Activated T-helper 1 cell treated with anti-CD3 and anti-CD28 coated beads, Interleukin-12 subunit alpha, Interleukin-12 subunit beta, Interleukin-2, Interleukin-4 antibody, amounts not matched to agents 30 ng/mL and 10 ng/mL and 1 ng/mL, durations not matched to agents 14 hours and 24 hours and 36 hours (primary cell): ENCODE measurements around the gene QSER1. TPM values are rescaled to one million over a fixed set of nuclear protein-coding genes. Genes with fewer than 3 reads are reported as not detected.
A peak's percentile ranks its signal among the peaks of the same experiment; 100 is the strongest.

Experiments used
- DNase-seq: peaks from one replicate; pipeline ENCODE4 v3.0.0; 2021; ENCODE audit warnings: low spot score
- H3K27ac Mint-ChIP-seq: one replicate; pipeline ENCODE4 v1.8.0; 2021; ENCODE audit warnings: mild to moderate bottlenecking, mixed read lengths
- H3K27me3 Mint-ChIP-seq: one replicate; pipeline ENCODE4 v1.8.0; 2022; ENCODE audit warnings: mild to moderate bottlenecking, moderate library complexity, mixed read lengths; ENCODE audit not compliant: insufficient read depth
- H3K36me3 Mint-ChIP-seq: one replicate; pipeline ENCODE4 v1.8.0; 2021; ENCODE audit warnings: low read depth, mixed read lengths
- H3K4me1 Mint-ChIP-seq: one replicate; pipeline ENCODE4 v1.8.0; 2021; ENCODE audit warnings: low read depth, mixed read lengths
- H3K4me3 Mint-ChIP-seq: one replicate; pipeline ENCODE4 v1.8.0; 2021; ENCODE audit warnings: mild to moderate bottlenecking, moderate library complexity, mixed read lengths
- H3K9me3 Mint-ChIP-seq: one replicate; pipeline ENCODE4 v1.8.0; 2021; ENCODE audit warnings: mixed read lengths
- intact Hi-C: fragments of 100-400 bp; cut with micrococcal nuclease; formaldehyde crosslinking; loops from one replicate; pipeline ENCODE4 v1.15.1; 2024
- total RNA-seq: library from RNA; stranded (reverse); gene quantifications from 2 replicates; pipeline ENCODE4 v1.2.3, GENCODE V29; 2022

The QSER1 gene
- total RNA-seq, 1 donor from 2014 or later: 15.1 TPM

DNA sequence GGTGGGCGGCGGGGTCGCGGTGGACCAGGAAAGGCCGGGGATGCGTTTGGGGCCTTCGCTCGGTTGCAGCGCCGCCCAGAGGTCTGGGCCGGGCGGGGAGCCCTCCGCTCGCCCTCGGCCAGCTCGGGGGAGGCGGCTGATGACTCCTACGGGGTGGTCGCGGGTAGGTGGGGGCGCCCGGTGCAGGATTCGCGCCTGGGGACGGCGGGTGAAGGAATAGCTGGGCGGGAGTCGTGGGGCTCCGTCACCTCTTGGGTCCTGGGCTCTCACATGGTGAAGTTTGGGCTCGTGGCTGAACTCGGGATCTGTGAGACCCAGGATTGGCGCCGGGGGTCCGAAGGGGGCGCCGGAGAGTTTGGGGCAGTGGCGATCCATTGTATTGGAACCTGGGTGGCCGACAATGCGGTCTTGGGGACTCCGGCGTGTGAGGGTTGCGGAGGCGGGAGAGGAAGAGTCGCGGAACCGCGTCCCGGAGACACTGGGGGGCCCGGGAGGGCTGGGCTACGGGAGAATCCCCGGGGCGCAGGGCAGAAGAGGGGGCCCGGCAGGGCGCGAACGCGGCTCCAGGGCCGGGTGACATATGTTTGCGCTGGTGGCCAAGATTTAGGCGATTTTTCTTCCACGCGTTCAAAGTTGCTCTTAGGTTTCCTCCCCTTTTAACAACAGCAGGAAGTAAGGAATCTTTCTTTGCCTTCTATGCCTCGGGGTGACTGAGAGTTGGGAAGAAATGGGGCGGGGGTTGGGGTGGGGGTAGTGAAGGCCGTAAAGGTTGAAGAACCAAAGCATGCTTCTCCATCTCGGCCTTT lies 935 bp downstream of the QSER1 start:
- H3K4me3 Mint-ChIP-seq: peak overlapping the region; percentile 94
- H3K4me1 Mint-ChIP-seq: peaks cover 35% of the 10 kb centered on the region
- no peaks in the 10 kb centered on the region for H3K9me3 Mint-ChIP-seq

GRCh38 chr11:32894149-32894827 lies 1.7 kb downstream of the QSER1 start:
- H3K27me3 Mint-ChIP-seq: peaks cover 14% of the 10 kb centered on the region
- no peaks in the 10 kb centered on the region for H3K36me3 Mint-ChIP-seq

More for the DNA sequence above, 935 bp downstream of the QSER1 start:
- H3K27me3 Mint-ChIP-seq: peaks cover 14% of the 10 kb centered on the region
- peak; percentile 29 for DNase-seq
- no peaks in the 10 kb centered on the region for H3K36me3 Mint-ChIP-seq
- H3K27ac Mint-ChIP-seq: peak overlapping the region; percentile 92
- intact Hi-C loops: loop anchor here (1.0 to 10.0 kb wide), 12 partner anchors 35 to 1541 kb away; partner anchors contain the start of genes CAPRIN1, CAT, CSTF3 and EIF3M

DNA sequence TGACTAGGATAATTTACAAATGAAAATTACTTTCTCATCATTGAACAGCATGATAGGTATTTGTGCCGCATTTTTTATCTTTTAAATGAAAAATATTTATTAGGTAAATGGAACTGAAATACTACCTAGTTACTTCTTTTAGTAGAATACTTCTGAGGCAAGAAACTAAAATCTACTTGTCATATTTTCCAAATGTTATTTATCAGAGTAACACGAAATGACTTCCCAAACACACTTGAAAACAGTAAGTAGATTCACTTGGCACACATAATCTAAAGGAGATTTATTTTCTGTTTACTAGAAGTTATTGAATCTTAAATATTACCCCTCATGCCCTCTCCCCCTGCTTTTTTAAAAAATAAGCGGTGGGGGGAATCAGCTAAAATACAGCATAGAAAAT lies 2.3 kb downstream of the QSER1 start:
- no peak for DNase-seq
- Mint-ChIP-seq H3K27me3 (peaks cover 10% of the 10 kb centered on the region), H3K4me3 (peak overlapping the region; percentile 39), H3K27ac (no peak overlapping the region), H3K9me3 (no peaks in the 10 kb centered on the region), H3K36me3 (peaks cover 2% of the 10 kb centered on the region), H3K4me1 (peaks cover 49% of the 10 kb centered on the region)
- intact Hi-C loops: loop anchor here (1.0 to 10.0 kb wide), 9 partner anchors 34 to 1540 kb away; partner anchors contain the start of genes CAPRIN1, CAT, EIF3M and ELP4

More at GRCh38 chr11:32894149-32894827, 1.7 kb downstream of the QSER1 start:
- no peak for DNase-seq
- H3K4me3 Mint-ChIP-seq: peak overlapping the region; percentile 94
- intact Hi-C loops: loop anchor here (1.0 to 10.0 kb wide), 9 partner anchors 35 to 1541 kb away; partner anchors contain the start of genes CAPRIN1, CAT, EIF3M and ELP4
- H3K27ac Mint-ChIP-seq: peak overlapping the region; percentile 92
- peaks cover 42% of the 10 kb centered on the region for H3K4me1 Mint-ChIP-seq
- H3K9me3 Mint-ChIP-seq: no peaks in the 10 kb centered on the region

DNA sequence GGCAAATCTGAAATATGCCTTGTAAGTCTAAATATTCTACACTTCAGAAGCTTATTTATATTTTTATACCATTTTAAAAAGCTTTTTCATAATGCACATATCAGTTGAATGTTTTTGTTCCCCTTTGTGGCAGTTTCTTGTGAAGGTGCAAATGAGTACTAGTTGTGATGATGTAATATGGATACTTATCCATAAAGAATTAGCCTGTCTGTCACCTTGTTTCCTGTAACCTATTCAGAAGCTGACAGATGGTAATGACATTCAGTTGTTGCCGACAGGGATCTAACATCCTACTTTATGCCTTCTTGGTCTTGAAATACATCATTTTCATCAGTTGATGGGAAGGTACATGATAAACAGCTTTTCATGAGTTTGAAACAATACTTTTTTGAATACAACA lies 2.9 kb downstream of the QSER1 start:
- peaks cover 8% of the 10 kb centered on the region for H3K27me3 Mint-ChIP-seq
- no peaks in the 10 kb centered on the region for H3K9me3 Mint-ChIP-seq
- no peak overlapping the region for H3K4me3 Mint-ChIP-seq
- intact Hi-C loops: loop anchor here (2.0 to 10.0 kb wide), 4 partner anchors 33 to 1539 kb away; partner anchors contain the start of gene CAT
- DNase-seq: no peak
- H3K27ac Mint-ChIP-seq: no peak overlapping the region
- H3K36me3 Mint-ChIP-seq: peaks cover 2% of the 10 kb centered on the region
- H3K4me1 Mint-ChIP-seq: peaks cover 52% of the 10 kb centered on the region

DNA sequence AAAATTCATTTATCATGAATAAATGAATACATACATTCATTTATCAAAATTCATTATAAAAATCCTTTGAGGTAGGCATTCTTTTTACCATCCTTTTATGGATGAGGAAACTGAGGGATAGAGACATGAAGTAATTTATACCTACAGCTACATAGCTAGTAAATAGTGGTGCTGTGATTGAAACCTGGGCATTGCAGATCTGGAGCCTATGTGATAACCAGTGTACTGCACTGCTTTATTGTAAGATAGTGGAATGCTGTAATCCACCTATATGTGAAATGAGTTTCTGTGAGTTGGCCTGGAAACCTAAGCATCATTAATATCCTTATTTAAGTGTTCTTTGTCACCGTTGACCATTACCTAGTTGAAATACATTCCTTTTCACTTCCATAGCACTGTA lies 4.5 kb downstream of the QSER1 start:
- DNase-seq: no peak
- intact Hi-C loops: loop anchor here (10.0 kb wide), 2 partner anchors 1338 to 1538 kb away; partner anchors contain the start of gene CAT
- peaks cover 46% of the 10 kb centered on the region for H3K4me1 Mint-ChIP-seq
- peaks cover 4% of the 10 kb centered on the region for H3K36me3 Mint-ChIP-seq
- peaks cover under 1% of the 10 kb centered on the region for H3K27me3 Mint-ChIP-seq
- no peak overlapping the region for H3K27ac Mint-ChIP-seq
- H3K4me3 Mint-ChIP-seq: no peak overlapping the region
- no peaks in the 10 kb centered on the region for H3K9me3 Mint-ChIP-seq

- H3K27me3 Mint-ChIP-seq: no peaks in the 10 kb centered on the region
- H3K4me3 Mint-ChIP-seq: no peak overlapping the region
- DNase-seq: no peak
- no peaks in the 10 kb centered on the region for H3K9me3 Mint-ChIP-seq
- H3K36me3 Mint-ChIP-seq: peaks cover 4% of the 10 kb centered on the region
- H3K4me1 Mint-ChIP-seq: peaks cover 38% of the 10 kb centered on the region
- intact Hi-C loops: loop anchor here (10.0 kb wide), 2 partner anchors 1335 to 1535 kb away; partner anchors contain the start of gene CAT
- H3K27ac Mint-ChIP-seq: no peak overlapping the region
Observed at GRCh38 chr11:32899438-32899837, 6.8 kb downstream of the QSER1 start.

DNA sequence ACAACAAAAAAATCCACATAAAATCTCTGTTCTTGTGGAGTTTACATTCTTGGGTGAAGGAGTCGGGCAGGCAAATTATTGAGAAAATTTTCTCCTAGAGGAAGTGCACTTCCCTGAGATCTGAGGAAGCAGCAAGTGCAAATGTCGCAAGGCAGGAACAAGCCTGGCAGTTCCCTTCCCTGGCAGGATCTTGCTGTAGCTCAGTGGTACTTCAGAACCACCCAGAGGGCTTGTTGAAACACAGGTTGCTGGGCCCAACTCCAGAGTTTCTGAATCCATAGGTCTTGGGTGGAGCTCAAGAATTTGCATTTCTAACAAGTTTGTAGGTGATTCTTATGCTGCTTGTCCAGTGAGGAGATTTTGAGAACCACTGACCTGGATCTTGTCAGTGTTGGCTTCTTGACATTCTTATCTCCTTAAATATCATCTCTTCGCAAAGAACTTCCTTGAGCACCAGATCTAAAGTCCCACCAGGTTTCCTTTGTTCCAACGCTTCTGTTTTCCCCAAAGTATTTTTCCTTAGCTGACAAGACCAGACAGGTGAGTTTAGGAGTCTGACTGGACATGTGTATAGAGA lies 9.6 kb downstream of the QSER1 start:
- Mint-ChIP-seq H3K27ac (no peak overlapping the region), H3K9me3 (no peaks in the 10 kb centered on the region), H3K36me3 (peaks cover 5% of the 10 kb centered on the region), H3K4me3 (no peak overlapping the region), H3K27me3 (no peaks in the 10 kb centered on the region), H3K4me1 (peaks cover 27% of the 10 kb centered on the region)
- intact Hi-C loops: no loop called here
- DNase-seq: no peak

- DNase-seq: no peak
- H3K27ac Mint-ChIP-seq: no peak overlapping the region
- no peaks in the 10 kb centered on the region for H3K9me3 Mint-ChIP-seq
- peaks cover 8% of the 10 kb centered on the region for H3K36me3 Mint-ChIP-seq
- H3K4me3 Mint-ChIP-seq: no peak overlapping the region
- intact Hi-C loops: no loop called here
- H3K4me1 Mint-ChIP-seq: peaks cover 12% of the 10 kb centered on the region
- no peaks in the 10 kb centered on the region for H3K27me3 Mint-ChIP-seq
Observed at GRCh38 chr11:32905028-32905667, 12.5 kb downstream of the QSER1 start.

DNA sequence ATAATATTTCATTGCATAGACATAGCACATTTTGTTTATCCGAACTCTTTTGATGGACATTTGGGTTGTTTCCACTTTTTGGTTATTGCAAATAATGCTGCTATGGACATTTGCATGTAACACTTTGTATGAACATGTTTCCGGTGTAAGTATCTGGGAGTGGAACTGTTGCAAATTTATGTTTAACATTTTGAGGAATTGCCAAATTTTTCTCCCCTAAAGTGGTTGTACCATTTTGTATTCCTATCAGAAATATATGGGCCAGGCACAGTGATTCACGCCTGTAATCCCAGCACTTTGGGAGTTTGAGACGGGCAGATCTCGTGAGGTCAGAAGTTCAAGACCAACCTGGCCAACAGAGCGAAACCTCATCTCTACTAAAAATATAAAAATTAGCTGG lies 16.0 kb downstream of the QSER1 start:
- intact Hi-C loops: no loop called here
- H3K4me3 Mint-ChIP-seq: no peak overlapping the region
- DNase-seq: no peak

DNA sequence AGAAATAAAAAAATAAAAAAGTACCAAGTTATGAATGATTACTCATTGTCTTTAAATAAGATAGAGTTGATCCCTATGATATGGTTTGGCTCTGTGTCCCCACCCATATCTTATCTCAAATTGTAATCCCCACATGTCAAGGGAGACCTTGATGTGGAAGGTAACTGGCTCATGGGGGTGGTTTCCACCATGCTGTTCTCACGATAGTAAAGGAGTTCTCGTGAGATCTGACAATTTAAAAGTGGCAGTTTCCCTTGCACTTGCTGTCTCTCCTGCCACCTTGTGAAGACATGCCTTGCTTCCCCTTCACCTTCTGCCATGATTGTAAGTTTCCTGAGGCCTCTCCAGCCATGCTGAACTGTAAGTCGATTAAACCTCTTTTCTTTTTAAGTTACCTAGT lies 18.8 kb downstream of the QSER1 start:
- Mint-ChIP-seq H3K4me3 (no peak overlapping the region), H3K36me3 (peaks cover 6% of the 10 kb centered on the region), H3K27ac (no peak overlapping the region), H3K9me3 (no peaks in the 10 kb centered on the region), H3K4me1 (peaks cover 6% of the 10 kb centered on the region), H3K27me3 (no peaks in the 10 kb centered on the region)
- intact Hi-C loops: no loop called here
- DNase-seq: no peak

More for the DNA sequence above, 16.0 kb downstream of the QSER1 start:
- H3K36me3 Mint-ChIP-seq: peaks cover 6% of the 10 kb centered on the region
- no peaks in the 10 kb centered on the region for H3K27me3 Mint-ChIP-seq
- no peaks in the 10 kb centered on the region for H3K9me3 Mint-ChIP-seq
- no peak overlapping the region for H3K27ac Mint-ChIP-seq
- peaks cover 6% of the 10 kb centered on the region for H3K4me1 Mint-ChIP-seq

DNA sequence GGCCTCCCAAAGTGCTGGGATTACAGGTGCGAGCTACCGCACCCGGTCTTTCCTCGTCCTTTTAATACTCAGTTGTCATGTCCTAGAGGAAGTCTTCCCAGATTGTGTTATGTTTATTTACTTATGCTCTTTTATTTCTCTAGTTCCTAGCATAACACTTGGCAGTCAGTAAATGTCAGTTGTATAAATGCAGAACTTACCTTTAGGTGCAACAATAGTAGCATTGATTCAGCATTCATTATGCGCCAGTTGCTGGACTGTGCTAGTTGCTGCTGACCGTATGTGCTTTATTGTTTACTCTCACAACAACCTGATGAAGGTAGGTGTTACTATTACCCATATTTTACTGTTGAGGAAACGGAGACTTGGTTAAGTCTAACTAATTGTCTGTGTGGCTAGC lies 20.8 kb downstream of the QSER1 start:
- H3K4me3 Mint-ChIP-seq: no peak overlapping the region
- intact Hi-C loops: no loop called here
- peaks cover 8% of the 10 kb centered on the region for H3K4me1 Mint-ChIP-seq
- peaks cover 4% of the 10 kb centered on the region for H3K36me3 Mint-ChIP-seq
- no peak overlapping the region for H3K27ac Mint-ChIP-seq
- DNase-seq: no peak
- H3K9me3 Mint-ChIP-seq: no peaks in the 10 kb centered on the region
- no peaks in the 10 kb centered on the region for H3K27me3 Mint-ChIP-seq

- no peaks in the 10 kb centered on the region for H3K27me3 Mint-ChIP-seq
Observed at GRCh38 chr11:32916361-32916760, 23.8 kb downstream of the QSER1 start.

More at GRCh38 chr11:32916361-32916760, 23.8 kb downstream of the QSER1 start:
- Mint-ChIP-seq H3K36me3 (no peaks in the 10 kb centered on the region), H3K9me3 (no peaks in the 10 kb centered on the region), H3K4me3 (no peak overlapping the region), H3K4me1 (peaks cover 17% of the 10 kb centered on the region), H3K27ac (no peak overlapping the region)
- intact Hi-C loops: no loop called here
- DNase-seq: no peak
